ENCODE measurements around the gene LMBR1.

The LMBR1 gene

DNA sequence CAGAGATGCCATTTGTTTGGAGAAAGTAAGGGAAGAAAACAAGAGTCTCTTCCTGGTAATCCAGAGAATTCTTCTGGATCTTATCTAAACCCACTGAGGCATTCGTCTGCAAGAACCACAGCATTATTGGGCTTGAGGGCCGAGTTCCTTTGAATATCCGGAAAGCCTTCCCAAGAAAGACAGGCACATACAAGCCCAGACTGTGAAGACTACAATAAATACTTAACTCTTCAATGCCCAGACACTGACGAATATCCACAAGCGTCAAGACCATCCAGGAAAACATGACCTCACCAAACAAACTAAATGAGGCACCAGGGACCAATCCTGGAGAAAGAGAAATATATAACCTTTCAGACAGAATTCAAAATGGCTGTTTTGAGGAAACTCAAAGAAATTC lies 153.4 kb downstream of the LMBR1 start:
- Histone ChIP-seq H3K9me2 (replicated peaks; ENCODE audit: insufficient read depth, low read length) (no peaks in the 10 kb centered on the region), H3K36me3 (ENCODE audit: low read length) (peaks cover 14% of the 10 kb centered on the region; the same call in 1 of the 2 replicates), H3K79me2 (ENCODE audit: insufficient read depth, low read length) (no peaks in the 10 kb centered on the region), H3K27ac (ENCODE audit: low read depth, low read length) (no peak overlapping the region), H3K4me3 (ENCODE audit: insufficient read depth, low read length, poor library complexity, severe bottlenecking) (no peak overlapping the region), H3K9me3 (ENCODE audit: insufficient read depth, low read length) (no peaks in the 10 kb centered on the region), H3K9ac (ENCODE audit: low read length) (no peak overlapping the region), H3K27me3 (ENCODE audit: low read length) (no peaks in the 10 kb centered on the region), H3F3A (ENCODE audit: insufficient read depth) (no peaks in the 10 kb centered on the region), H4K20me1 (ENCODE audit: low read depth, low read length) (no peaks in the 10 kb centered on the region), H3K4me2 (ENCODE audit: low read depth, low read length, poor library complexity, severe bottlenecking) (no peak overlapping the region), H2AFZ (ENCODE audit: low read depth, low read length, severe bottlenecking) (no peak overlapping the region)
- TF ChIP-seq, protein P1, sequence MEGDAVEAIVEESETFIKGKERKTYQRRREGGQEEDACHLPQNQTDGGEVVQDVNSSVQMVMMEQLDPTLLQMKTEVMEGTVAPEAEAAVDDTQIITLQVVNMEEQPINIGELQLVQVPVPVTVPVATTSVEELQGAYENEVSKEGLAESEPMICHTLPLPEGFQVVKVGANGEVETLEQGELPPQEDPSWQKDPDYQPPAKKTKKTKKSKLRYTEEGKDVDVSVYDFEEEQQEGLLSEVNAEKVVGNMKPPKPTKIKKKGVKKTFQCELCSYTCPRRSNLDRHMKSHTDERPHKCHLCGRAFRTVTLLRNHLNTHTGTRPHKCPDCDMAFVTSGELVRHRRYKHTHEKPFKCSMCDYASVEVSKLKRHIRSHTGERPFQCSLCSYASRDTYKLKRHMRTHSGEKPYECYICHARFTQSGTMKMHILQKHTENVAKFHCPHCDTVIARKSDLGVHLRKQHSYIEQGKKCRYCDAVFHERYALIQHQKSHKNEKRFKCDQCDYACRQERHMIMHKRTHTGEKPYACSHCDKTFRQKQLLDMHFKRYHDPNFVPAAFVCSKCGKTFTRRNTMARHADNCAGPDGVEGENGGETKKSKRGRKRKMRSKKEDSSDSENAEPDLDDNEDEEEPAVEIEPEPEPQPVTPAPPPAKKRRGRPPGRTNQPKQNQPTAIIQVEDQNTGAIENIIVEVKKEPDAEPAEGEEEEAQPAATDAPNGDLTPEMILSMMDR (IDR thresholded peaks at IDR 0.05; ENCODE audit: insufficient read depth, low read length, poor library complexity, severe bottlenecking) = no peak
- TF ChIP-seq EZH2phosphoT487 (conservative IDR thresholded peaks at IDR 0.05; ENCODE audit: low read length) = no peak

DNA sequence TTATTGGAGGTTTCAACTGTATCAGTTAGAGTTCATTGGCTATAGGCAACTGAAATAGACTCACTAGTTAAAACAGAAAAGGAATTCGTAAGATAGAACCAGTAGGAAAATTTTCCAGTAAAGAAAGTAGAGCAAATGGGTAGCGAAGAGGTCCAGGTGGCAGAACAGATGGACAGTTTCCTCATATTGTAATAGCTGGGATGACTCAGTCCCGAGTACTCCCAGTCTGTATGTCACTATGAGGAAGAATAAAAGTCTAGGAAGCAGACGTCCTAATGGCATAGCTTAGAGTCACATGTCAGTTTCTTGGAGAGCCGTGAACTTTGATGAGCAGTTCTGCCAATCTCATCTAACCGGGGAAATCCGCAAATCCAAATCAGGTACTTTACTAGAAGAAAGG lies 157.1 kb downstream of the LMBR1 start:
- TF ChIP-seq, protein P1 (IDR thresholded peaks at IDR 0.05; ENCODE audit: insufficient read depth, low read length, poor library complexity, severe bottlenecking) = no peak
- no peak for TF ChIP-seq EZH2phosphoT487 (conservative IDR thresholded peaks at IDR 0.05; ENCODE audit: low read length)
- Histone ChIP-seq H3F3A (ENCODE audit: insufficient read depth) (no peaks in the 10 kb centered on the region), H2AFZ (ENCODE audit: low read depth, low read length, severe bottlenecking) (no peak overlapping the region), H3K79me2 (ENCODE audit: insufficient read depth, low read length) (no peaks in the 10 kb centered on the region), H3K27ac (ENCODE audit: low read depth, low read length) (no peak overlapping the region), H4K20me1 (ENCODE audit: low read depth, low read length) (no peaks in the 10 kb centered on the region), H3K9me2 (replicated peaks; ENCODE audit: insufficient read depth, low read length) (no peaks in the 10 kb centered on the region), H3K4me2 (ENCODE audit: low read depth, low read length, poor library complexity, severe bottlenecking) (no peak overlapping the region), H3K9ac (ENCODE audit: low read length) (no peak overlapping the region), H3K27me3 (ENCODE audit: low read length) (no peaks in the 10 kb centered on the region), H3K9me3 (ENCODE audit: insufficient read depth, low read length) (no peaks in the 10 kb centered on the region), H3K36me3 (ENCODE audit: low read length) (peaks cover 27% of the 10 kb centered on the region), H3K4me3 (ENCODE audit: insufficient read depth, low read length, poor library complexity, severe bottlenecking) (no peak overlapping the region)

DNA sequence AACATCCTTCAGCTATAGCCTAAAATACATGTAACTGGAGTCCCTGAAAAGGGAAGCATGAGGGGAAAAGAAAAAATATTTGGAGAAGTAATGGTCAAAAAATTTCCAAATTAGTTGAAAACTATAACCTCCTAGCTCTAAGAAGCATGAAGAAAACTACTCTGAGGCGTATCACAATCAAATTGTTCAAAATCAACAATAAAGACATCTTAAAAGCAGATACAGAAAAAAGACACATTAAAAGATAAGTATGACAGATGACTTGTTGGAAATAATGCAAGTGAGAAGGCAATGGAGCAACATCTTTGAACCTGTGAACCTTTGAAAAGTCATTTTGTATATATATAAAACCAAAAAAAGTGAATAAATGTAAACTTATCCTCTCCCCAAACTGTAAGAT lies 159.3 kb downstream of the LMBR1 start:
- Histone ChIP-seq H3K27me3 (ENCODE audit: low read length) (no peaks in the 10 kb centered on the region), H3K9ac (ENCODE audit: low read length) (no peak overlapping the region), H3K36me3 (ENCODE audit: low read length) (peaks cover 27% of the 10 kb centered on the region), H3K4me3 (ENCODE audit: insufficient read depth, low read length, poor library complexity, severe bottlenecking) (no peak overlapping the region), H2AFZ (ENCODE audit: low read depth, low read length, severe bottlenecking) (no peak overlapping the region), H3K9me3 (ENCODE audit: insufficient read depth, low read length) (no peaks in the 10 kb centered on the region), H3K27ac (ENCODE audit: low read depth, low read length) (no peak overlapping the region), H4K20me1 (ENCODE audit: low read depth, low read length) (no peaks in the 10 kb centered on the region), H3K79me2 (ENCODE audit: insufficient read depth, low read length) (no peaks in the 10 kb centered on the region), H3F3A (ENCODE audit: insufficient read depth) (no peaks in the 10 kb centered on the region), H3K9me2 (replicated peaks; ENCODE audit: insufficient read depth, low read length) (no peaks in the 10 kb centered on the region), H3K4me2 (ENCODE audit: low read depth, low read length, poor library complexity, severe bottlenecking) (no peak overlapping the region)
- TF ChIP-seq EZH2phosphoT487 (conservative IDR thresholded peaks at IDR 0.05; ENCODE audit: low read length) = no peak
- TF ChIP-seq, protein P1 (IDR thresholded peaks at IDR 0.05; ENCODE audit: insufficient read depth, low read length, poor library complexity, severe bottlenecking) = no peak
